Activated CD4-positive, alpha-beta T cell treated with anti-CD3 and anti-CD28 coated beads, Interleukin-2, amount 50 U/mL, for 16 hours (primary cell): ENCODE data around the gene CAMK2N1.
"Not testable (repeated sequence)": the region's sequence is repeated elsewhere in the genome, so short reads cannot be mapped to it uniquely, and the experiment has no call there.

Experiments
- DNase-seq: peaks from one replicate; pipeline ENCODE4 v3.0.0-alpha.2; 2020

Gene CAMK2N1

GRCh38 chr1:20485527-20486456 lies at the start of gene CAMK2N1:
CAMK2N1 (minus strand) TSS chr1:20486210; CDS start chr1:20485379, 831 bp downstream.
- DNase-seq, result no peak

DNA sequence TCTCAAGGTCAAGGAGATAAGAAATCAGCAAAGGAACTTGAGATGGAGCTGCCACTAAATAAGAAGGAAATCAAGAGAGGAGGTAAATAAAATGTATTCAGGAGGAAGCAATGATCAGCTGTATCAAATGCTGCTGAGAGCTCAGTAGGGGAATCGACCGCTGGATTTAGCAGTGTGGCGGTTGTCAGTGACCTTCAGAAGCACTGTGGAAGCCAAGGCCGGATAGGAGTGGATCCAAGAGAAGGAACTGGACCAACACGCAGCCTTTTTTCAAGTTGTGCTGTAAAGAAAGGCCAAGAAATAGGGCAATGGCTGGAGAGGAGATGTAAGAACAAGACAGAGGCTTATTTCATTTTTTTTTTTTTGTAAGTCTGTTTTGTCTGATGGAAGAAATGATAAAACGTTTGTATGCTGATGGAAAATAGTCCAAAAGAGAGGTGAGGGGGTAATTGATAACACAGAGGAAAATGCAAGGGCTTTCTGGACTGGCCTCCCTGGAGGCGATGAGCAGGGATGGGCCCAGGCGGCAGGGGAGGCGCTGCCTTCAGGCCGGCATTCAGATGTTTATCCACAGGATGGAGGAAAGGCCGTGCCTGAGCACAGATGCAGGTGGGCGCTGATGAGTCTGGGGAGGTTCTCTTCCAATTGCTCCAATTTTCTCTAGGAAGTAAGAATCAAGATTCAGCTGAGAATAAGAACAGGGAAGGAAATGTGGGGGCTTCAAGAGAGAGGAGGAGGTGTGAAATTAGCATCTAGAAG lies 48.8 kb upstream of the CAMK2N1 start:
- DNase-seq, result no peak

- no peak for DNase-seq
Measured at GRCh38 chr1:20533635-20534034, 47.6 kb upstream of the CAMK2N1 start.

- DNase-seq, result no peak
Measured at GRCh38 chr1:20530901-20531300, 44.9 kb upstream of the CAMK2N1 start.

DNA sequence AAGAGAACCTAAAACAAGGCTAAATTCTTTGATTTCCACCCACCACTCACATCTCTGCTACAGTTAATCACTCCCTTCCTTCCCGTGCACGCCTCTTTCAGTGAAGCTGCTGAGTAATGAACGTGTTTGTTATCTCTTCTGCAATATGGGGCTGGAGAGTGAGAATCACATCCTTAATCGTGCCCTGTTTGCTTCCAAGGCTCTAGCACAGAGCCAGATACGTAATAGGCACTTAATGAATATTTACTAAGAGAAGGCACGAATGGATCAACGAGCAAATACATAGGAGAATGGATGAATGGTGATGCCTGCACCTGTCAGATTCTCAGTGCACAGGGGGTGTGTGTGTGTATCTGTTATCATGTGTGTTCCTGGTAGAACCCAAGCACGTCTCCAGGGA lies 44.3 kb upstream of the CAMK2N1 start:
- DNase-seq, result no peak

- DNase-seq, result no peak
Measured at GRCh38 chr1:20528221-20528620, 42.2 kb upstream of the CAMK2N1 start.

- no peak for DNase-seq
Measured at GRCh38 chr1:20526267-20526666, 40.3 kb upstream of the CAMK2N1 start.

- peak; percentile 66 for DNase-seq
Measured at GRCh38 chr1:20521960-20522861, 36.2 kb upstream of the CAMK2N1 start.

- not testable (repeated sequence) for DNase-seq
Measured at GRCh38 chr1:20519609-20520262, 33.7 kb upstream of the CAMK2N1 start.

GRCh38 chr1:20511518-20512428 lies 25.8 kb upstream of the CAMK2N1 start:
- DNase-seq, result no peak

DNA sequence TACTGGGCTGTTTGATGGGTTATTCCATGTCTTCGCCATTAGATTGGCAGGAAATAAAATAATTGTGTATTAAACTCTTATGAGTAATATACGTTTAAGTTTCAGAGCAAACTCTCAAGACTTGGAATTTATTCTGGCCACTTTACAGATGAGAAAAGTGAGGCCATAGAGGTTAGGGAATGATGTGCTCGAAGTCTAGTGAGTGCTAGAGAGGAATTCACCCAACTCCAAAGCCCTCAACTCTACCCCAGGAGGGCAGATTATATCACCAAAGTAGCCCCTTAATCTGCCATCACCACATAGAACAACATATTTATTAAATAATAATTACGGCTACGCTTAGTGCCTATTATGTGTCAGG lies 22.4 kb upstream of the CAMK2N1 start:
- DNase-seq, result no peak

DNA sequence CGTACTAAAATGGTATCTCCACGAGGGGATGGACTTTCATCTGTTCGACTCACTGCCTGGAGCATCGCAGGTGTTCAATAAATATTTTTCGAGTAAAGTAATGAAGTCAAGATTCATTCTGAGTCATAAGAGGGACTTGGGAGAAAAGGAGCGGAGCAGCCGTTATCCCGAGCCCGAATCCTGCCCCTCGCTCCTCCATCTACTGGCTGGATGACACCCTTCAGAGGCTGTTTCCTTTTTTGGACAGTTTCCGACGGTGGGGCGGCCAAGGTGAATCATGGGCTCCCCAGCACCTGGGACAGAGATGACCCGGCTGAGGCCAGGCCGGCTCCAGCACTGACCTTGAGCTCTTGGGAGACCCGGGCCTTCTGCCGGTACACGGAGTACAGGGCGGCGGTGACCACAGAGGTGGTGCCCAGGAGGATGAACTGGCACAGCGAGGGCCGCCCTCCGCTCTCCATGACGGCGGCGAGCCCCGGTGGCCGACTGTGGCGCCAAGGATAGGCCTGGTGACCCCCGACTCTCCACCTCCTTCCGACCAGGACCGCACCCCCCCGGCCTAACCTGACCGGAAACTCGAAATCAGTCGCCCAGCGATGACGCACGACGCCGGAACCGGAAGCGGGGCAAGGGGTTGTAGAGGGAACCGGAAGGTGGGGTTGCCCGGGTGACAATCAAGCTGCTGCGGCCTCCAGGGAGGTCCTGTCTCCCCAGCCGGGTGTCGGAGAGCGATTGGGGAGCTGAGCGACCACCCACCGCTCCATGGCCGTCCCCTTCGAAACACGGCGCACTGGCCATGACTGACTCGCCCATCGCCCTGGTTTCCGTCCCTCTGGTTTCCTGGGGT lies 21.8 kb upstream of the CAMK2N1 start, which contains the start of gene MUL1:
Gene MUL1, minus strand, starts transcription at position 588 of the 847 bp plus-strand sequence. Its CDS starts 127 bp downstream, at position 461.
- DNase-seq, result peak; percentile 94

GRCh38 chr1:20507248-20507563 lies 21.2 kb upstream of the CAMK2N1 start:
- no peak for DNase-seq

DNA sequence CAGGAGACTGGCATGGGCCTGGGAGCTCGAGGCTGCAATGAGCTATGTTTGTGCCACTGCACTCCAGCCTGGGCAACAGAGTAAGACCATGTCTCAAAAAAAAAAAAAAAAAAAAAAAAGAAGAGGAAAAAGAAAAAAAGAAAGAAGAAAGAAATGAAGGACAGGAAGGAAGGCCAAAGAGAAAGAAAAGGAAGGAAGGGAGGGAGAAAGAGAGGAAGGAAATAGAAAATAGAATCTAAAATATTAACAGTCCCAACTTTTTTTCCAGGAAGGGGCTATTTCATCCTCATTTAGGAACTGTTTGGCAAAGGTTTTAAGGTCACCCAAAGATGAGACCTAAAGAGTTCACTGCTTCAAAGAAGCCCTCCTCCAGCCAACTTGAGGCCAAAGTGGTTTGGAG lies 19.5 kb upstream of the CAMK2N1 start:
- DNase-seq, result no peak

DNA sequence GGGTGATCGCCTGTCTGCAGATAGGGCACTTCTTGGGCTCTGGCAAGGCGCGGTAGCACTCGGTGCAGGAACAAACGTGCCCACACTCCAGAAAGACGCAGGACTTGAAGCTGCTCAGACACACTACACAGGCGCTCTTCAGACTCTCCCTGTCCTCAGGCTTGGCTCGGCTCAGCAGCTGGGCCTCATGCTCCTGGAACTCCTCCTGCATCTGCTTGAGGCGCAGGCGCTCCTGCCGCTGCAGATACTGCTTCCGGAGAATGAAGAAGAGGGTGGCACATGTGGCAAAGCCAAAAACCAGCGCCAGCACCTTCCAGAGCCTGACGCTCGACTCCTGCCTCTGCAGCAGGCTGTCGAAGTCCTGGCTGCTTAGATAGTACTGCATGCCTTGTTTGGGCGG lies 14.7 kb upstream of the CAMK2N1 start:
- DNase-seq, result no peak

GRCh38 chr1:20499718-20500117 lies 13.7 kb upstream of the CAMK2N1 start:
- DNase-seq, result no peak

GRCh38 chr1:20499105-20499504 lies 13.1 kb upstream of the CAMK2N1 start:
- DNase-seq, result no peak

DNA sequence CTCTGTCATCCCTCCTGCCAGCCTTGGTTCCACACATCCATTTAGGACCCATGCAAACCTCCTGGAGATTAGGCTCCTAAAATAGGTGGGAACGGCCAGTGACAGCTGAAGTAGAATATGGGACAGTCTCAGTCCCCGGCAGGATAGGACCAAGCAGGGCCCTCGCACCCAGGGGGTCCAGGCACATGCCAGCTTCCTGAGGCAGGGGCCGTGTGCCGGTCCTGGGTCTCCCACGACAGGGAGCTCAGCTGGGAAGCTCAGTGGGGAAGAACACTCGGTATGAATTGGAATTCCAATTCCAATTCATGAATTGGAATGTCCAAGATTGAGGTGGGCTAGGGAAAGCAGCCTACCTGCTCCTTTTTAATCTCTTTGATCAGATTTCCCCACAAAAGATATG lies 12.1 kb upstream of the CAMK2N1 start:
- no peak for DNase-seq

- no peak for DNase-seq
Measured at GRCh38 chr1:20497506-20497905, 11.5 kb upstream of the CAMK2N1 start.

DNA sequence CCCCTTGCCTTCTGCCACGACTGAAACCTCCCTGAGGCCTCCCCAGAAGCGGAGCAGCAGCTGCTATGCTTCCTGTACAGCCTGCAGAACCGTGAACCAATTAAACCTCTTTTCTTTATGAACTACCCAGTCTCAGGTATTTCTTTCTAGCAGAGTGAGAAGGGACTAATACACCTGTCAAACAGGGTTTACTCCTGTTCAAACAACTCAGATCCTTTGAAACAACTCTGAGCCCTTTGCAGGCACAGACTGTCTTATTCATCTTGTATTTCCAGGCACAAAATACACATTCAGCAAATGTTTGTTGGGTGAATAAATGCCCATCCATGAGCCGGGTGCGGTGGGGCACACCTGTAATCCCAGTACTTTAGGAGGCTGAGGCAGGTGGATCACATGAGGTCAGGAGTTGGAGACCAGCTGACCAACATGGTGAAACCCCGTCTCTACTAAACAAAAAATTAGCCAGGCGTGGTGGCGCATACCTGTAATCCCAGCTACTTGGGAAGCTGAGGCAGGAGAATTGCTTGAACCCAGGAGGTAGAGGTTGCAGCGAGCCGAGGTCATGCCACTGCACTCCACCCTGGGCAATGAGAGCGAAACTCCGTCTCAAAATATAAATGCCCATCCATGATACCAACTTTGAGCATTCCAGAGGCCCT lies 10.8 kb upstream of the CAMK2N1 start:
- not testable (repeated sequence) for DNase-seq
